ENCODE measurements around the gene ZC3H11A.
"Not testable (repeated sequence)": the region's sequence is repeated elsewhere in the genome, so short reads cannot be mapped to it uniquely, and the experiment has no call there.

ZC3H11A gene

GRCh38 chr1:203795441-203796235, at the start of gene ZC3H11A, which contains the start of gene ZBED6:
TSS of gene ZC3H11A (plus strand) at chr1:203795623. CDS start at chr1:203817071, 21,448 bp downstream.
TSS of gene ZBED6 (plus strand) at chr1:203795623. CDS start at chr1:203797523, 1,900 bp downstream.
- peak within 1 kb of the TSS; percentile 64 to 92 (median 67) for H3K4me3 ChIP-seq

GRCh38 chr1:203746281-203746680, 49.1 kb upstream of the ZC3H11A start:
- H3K27ac ChIP-seq: no peak overlapping the region
- H3K4me3 ChIP-seq: no peak overlapping the region

More at GRCh38 chr1:203795441-203796235, at the start of gene ZC3H11A, which contains the start of gene ZBED6:
- H3K27ac ChIP-seq: peak within 1 kb of the TSS; percentile 81 to 99 (median 96)

- no peak overlapping the region for H3K4me3 ChIP-seq
- peak overlapping the region in 8 of 21 experiments; percentile 28 to 73 (median 56) for H3K27ac ChIP-seq
These were observed 44.4 kb upstream of the ZC3H11A start for GRCh38 chr1:203751051-203751450.

GRCh38 chr1:203751618-203752361, 43.6 kb upstream of the ZC3H11A start:
- peak overlapping the region in 7 of 21 experiments; percentile 8 to 73 (median 43) for H3K27ac ChIP-seq
- H3K4me3 ChIP-seq: not testable (repeated sequence)

GRCh38 chr1:203754455-203754864, 41.0 kb upstream of the ZC3H11A start:
- Histone ChIP-seq H3K27ac (peak overlapping the region in 18 of 21 experiments; percentile 13 to 90 (median 56)), H3K4me3 (no peak overlapping the region)

- H3K4me3 ChIP-seq: no peak overlapping the region
These were observed 39.4 kb upstream of the ZC3H11A start for GRCh38 chr1:203756036-203756435.

GRCh38 chr1:203758749-203759148, 36.7 kb upstream of the ZC3H11A start:
- not testable (repeated sequence) for H3K27ac ChIP-seq, H3K4me3 ChIP-seq

More at GRCh38 chr1:203756036-203756435, 39.4 kb upstream of the ZC3H11A start:
- H3K27ac ChIP-seq: peak overlapping the region in 6 of 21 experiments; percentile 2 to 70 (median 46)

GRCh38 chr1:203760506-203760905, 34.9 kb upstream of the ZC3H11A start:
- Histone ChIP-seq H3K27ac (no peak overlapping the region), H3K4me3 (no peak overlapping the region)

GRCh38 chr1:203761958-203762357, 33.5 kb upstream of the ZC3H11A start:
- not testable (repeated sequence) for H3K4me3 ChIP-seq
- H3K27ac ChIP-seq: peak overlapping the region in 3 of 21 experiments; percentile 23 to 96 (median 68)

GRCh38 chr1:203763505-203763904, 31.9 kb upstream of the ZC3H11A start:
- peak overlapping the region in 14 of 21 experiments; percentile 31 to 96 (median 74) for H3K27ac ChIP-seq
- no peak overlapping the region for H3K4me3 ChIP-seq

- H3K27ac ChIP-seq: peak overlapping the region in 18 of 21 experiments; percentile 5 to 96 (median 72)
These were observed 31.1 kb upstream of the ZC3H11A start for GRCh38 chr1:203764105-203765028.

GRCh38 chr1:203765029-203765837, 30.2 kb upstream of the ZC3H11A start, which contains the start of gene LAX1:
TSS of gene LAX1 (plus strand) at chr1:203765183. CDS start at chr1:203765566, 383 bp downstream.
- Histone ChIP-seq H3K4me3 (peak within 1 kb of the TSS; percentile 11 to 36 (median 25)), H3K27ac (peak within 1 kb of the TSS in 18 of 21 experiments; percentile 52 to 96 (median 72))

More at GRCh38 chr1:203764105-203765028, 31.1 kb upstream of the ZC3H11A start:
- H3K4me3 ChIP-seq: no peak overlapping the region

GRCh38 chr1:203768256-203768655, 27.2 kb upstream of the ZC3H11A start:
- H3K27ac ChIP-seq: peak overlapping the region in 16 of 21 experiments; percentile 20 to 83 (median 71)
- no peak overlapping the region for H3K4me3 ChIP-seq

- H3K27ac ChIP-seq: peak overlapping the region in 19 of 21 experiments; percentile 13 to 83 (median 72)
- no peak overlapping the region for H3K4me3 ChIP-seq
These were observed 25.7 kb upstream of the ZC3H11A start for GRCh38 chr1:203769505-203770343.

- Histone ChIP-seq H3K27ac (peak overlapping the region in 1 of 21 experiments; percentile 62), H3K4me3 (no peak overlapping the region)
These were observed 23.5 kb upstream of the ZC3H11A start for GRCh38 chr1:203771901-203772301.

- Histone ChIP-seq H3K27ac (no peak overlapping the region), H3K4me3 (no peak overlapping the region)
These were observed 22.6 kb upstream of the ZC3H11A start for GRCh38 chr1:203772836-203773235.

GRCh38 chr1:203776636-203777035, 18.8 kb upstream of the ZC3H11A start:
- Histone ChIP-seq H3K4me3 (no peak overlapping the region), H3K27ac (no peak overlapping the region)

Data from skin epidermis (tissue), 12 donors.